Suprapubic skin (tissue), 4 donors: ENCODE measurements around the gene MPP4. TPM values are rescaled to one million over a fixed set of nuclear protein-coding genes. Genes with fewer than 3 reads are reported as not detected.
"Not testable (repeated sequence)": the region's sequence is repeated elsewhere in the genome, so short reads cannot be mapped to it uniquely, and the experiment has no call there.

ENCODE experiments used
- DNase-seq, 2 donors: peaks; one replicate each; pipeline ENCODE4 v3.0.0-alpha.2; 2019; ENCODE audit warnings: low spot score in 2 of 2
- H3K27ac ChIP-seq: fragments of 200-600 bp; sonication (generic); one replicate; pipeline ENCODE4 v1.5.1; 2019
- H3K27me3 ChIP-seq: fragments of 200-600 bp; sonication (generic); one replicate; pipeline ENCODE4 v1.5.1; 2019
- H3K36me3 ChIP-seq: fragments of 200-600 bp; sonication (generic); one replicate; pipeline ENCODE4 v1.5.1; 2019
- H3K4me1 ChIP-seq: fragments of 200-600 bp; sonication (generic); one replicate; pipeline ENCODE4 v1.5.1; 2019
- H3K4me3 ChIP-seq: fragments of 200-600 bp; sonication (generic); one replicate; pipeline ENCODE4 v1.5.1; 2019; ENCODE audit warnings: mild to moderate bottlenecking
- H3K9me3 ChIP-seq: fragments of 200-600 bp; sonication (generic); one replicate; pipeline ENCODE4 v1.5.1; 2019
- EP300 ChIP-seq: sonication (generic); formaldehyde crosslinking; IDR thresholded peaks from one replicate; pipeline ENCODE4 v1.6.1; 2017; ENCODE audit warnings: antibody characterized with exemption
- POLR2A ChIP-seq, 2 donors: fragments of 450-650 bp; IDR thresholded peaks; one replicate each; pipeline ENCODE4 v1.6.1; 2017; ENCODE audit warnings: antibody characterized with exemption in 2 of 2, mild to moderate bottlenecking in 2 of 2, moderate library complexity in 2 of 2
- POLR2AphosphoS5 ChIP-seq, 3 donors: sonication (generic); formaldehyde crosslinking; IDR thresholded peaks; one replicate each; pipeline ENCODE4 v1.6.1; 2017; ENCODE audit warnings: antibody characterized with exemption in 3 of 3
- WGBS: methylation state at CpG from one replicate; pipeline ENCODE4 v1.1.5; 2018; 5-methylcytosine and 5-hydroxymethylcytosine counted together
- total RNA-seq, 4 donors: library from RNA; depleted of rRNA; stranded (reverse); fragments of >200 nt; gene quantifications; one replicate each; pipeline ENCODE4 v1.1.0, GENCODE V29; 2016
- TF ChIP-seq, protein P1 (sequence below), 2 donors: fragments of 200-600 bp in 1 of 2; fragments of 450-650 bp in 1 of 2; sonication (generic) in 1 of 2; IDR thresholded peaks; one replicate each; pipeline ENCODE4 v1.5.1; 2016 to 2019; ENCODE audit warnings: antibody characterized with exemption in 2 of 2, mild to moderate bottlenecking in 1 of 2, moderate library complexity in 1 of 2

The MPP4 gene
- total RNA-seq, 4 donors from 2014 or later = not detected

DNA sequence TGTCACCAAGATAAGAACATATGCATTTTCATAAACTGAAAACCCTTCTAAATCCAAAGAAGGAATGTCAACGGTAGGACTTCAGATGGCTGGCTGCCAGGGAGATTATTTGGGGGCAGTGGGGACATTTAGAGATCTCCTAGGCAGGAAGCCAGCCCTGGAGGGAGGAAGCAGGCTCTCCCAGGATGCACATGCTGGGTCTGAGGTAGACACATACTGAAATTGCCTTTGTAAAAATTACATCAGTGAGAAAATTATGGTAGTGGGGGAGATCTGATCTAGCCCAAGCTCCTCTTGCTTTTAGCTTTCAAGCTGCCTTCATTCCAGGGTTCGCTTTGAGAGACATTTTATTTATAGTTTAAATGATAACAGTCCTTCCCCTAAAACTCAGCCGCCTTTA, 24.1 kb downstream of the MPP4 start:
- Histone ChIP-seq H3K27ac (no peak overlapping the region), H3K4me1 (no peaks in the 10 kb centered on the region), H3K4me3 (no peak overlapping the region), H3K27me3 (no peaks in the 10 kb centered on the region), H3K36me3 (no peaks in the 10 kb centered on the region), H3K9me3 (no peaks in the 10 kb centered on the region)
- DNase-seq = no peak
- no peak for TF ChIP-seq EP300
- 78% methylated on average over 3 of the region's 3 CpGs for WGBS

DNA sequence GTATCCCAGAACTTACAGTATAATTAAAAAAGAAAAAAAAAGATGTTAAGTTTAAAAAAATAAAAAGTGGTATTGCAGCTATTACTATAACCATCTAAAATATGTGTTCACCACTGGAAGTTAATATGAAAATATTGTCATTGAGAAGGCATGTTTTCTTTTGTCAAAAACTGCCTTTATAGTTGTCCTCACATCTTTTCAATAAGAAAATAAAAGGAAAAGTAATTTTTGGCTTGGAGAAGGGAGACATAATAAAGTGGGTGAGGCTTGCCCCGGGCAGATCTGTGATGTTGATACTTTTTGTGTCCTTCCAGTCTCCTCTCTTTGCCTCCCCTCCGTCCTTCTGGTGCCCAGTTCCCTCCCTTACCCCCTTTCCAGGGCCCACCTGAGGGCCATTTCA, 24.9 kb downstream of the MPP4 start:
- no peak overlapping the region for H3K4me3 ChIP-seq
- no peak overlapping the region for H3K27ac ChIP-seq
- no peak for DNase-seq
- no peaks in the 10 kb centered on the region for H3K4me1 ChIP-seq
- H3K9me3 ChIP-seq = no peaks in the 10 kb centered on the region
- WGBS = 59% methylated on average over 2 of the region's 2 CpGs
- H3K36me3 ChIP-seq = no peaks in the 10 kb centered on the region
- TF ChIP-seq POLR2A (IDR thresholded peaks at IDR 0.05) (no peak), POLR2AphosphoS5 (IDR thresholded peaks at IDR 0.05) (no peak), EP300 (no peak)
- TF ChIP-seq, protein P1, sequence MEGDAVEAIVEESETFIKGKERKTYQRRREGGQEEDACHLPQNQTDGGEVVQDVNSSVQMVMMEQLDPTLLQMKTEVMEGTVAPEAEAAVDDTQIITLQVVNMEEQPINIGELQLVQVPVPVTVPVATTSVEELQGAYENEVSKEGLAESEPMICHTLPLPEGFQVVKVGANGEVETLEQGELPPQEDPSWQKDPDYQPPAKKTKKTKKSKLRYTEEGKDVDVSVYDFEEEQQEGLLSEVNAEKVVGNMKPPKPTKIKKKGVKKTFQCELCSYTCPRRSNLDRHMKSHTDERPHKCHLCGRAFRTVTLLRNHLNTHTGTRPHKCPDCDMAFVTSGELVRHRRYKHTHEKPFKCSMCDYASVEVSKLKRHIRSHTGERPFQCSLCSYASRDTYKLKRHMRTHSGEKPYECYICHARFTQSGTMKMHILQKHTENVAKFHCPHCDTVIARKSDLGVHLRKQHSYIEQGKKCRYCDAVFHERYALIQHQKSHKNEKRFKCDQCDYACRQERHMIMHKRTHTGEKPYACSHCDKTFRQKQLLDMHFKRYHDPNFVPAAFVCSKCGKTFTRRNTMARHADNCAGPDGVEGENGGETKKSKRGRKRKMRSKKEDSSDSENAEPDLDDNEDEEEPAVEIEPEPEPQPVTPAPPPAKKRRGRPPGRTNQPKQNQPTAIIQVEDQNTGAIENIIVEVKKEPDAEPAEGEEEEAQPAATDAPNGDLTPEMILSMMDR (IDR thresholded peaks at IDR 0.05) = no peak
- H3K27me3 ChIP-seq = no peaks in the 10 kb centered on the region

DNA sequence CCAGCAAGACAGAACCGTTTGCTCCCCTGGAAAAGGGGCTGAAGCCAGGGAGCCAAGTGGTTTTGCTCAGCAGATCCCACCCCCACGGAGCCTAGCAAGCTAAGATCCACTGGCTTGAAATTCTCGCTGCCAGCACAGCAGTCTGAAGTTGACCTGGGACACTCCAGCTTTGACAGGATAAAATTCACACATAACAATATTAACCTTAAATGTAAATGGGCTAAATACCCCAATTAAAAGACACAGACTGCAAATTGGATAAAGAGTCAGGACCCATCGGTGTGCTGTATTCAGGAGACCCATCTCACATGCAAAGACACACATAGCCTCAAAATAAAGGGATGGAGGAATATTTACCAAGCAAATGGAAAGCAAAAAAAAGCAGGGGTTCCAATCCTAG, 27.2 kb downstream of the MPP4 start:
- not testable (repeated sequence) for H3K4me1 ChIP-seq, H3K4me3 ChIP-seq, H3K36me3 ChIP-seq, H3K27ac ChIP-seq, DNase-seq, H3K27me3 ChIP-seq, H3K9me3 ChIP-seq
- 53% methylated on average over 4 of the region's 4 CpGs for whole genome bisulfite sequencing

DNA sequence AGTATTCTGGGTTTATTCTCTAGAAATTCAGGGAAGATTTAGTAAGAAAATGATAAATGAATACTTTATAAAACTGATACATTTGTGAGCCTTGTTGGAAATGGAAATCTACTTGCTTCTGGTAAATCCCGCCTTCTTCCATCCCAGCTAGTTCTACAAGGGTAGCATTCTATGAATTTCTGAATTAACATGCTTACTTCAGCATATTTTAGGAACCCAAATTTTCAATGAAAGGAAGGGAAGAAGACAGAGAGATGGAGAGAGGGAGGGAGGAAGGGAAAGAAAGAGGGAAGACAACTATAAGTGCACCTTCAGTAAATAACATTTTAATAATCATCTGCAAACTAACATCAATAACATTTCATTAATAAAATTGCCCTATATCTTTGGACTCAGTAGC, 28.6 kb downstream of the MPP4 start:
- H3K36me3 ChIP-seq = no peaks in the 10 kb centered on the region
- TF ChIP-seq POLR2AphosphoS5 (IDR thresholded peaks at IDR 0.05) (no peak), POLR2A (IDR thresholded peaks at IDR 0.05) (no peak), EP300 (no peak)
- TF ChIP-seq, protein P1 (IDR thresholded peaks at IDR 0.05) = no peak
- no peak for DNase-seq
- 97% methylated on average over 1 of the region's 1 CpG for WGBS
- no peaks in the 10 kb centered on the region for H3K27me3 ChIP-seq
- H3K27ac ChIP-seq = no peak overlapping the region
- H3K4me3 ChIP-seq = no peak overlapping the region
- no peaks in the 10 kb centered on the region for H3K9me3 ChIP-seq
- no peaks in the 10 kb centered on the region for H3K4me1 ChIP-seq

DNA sequence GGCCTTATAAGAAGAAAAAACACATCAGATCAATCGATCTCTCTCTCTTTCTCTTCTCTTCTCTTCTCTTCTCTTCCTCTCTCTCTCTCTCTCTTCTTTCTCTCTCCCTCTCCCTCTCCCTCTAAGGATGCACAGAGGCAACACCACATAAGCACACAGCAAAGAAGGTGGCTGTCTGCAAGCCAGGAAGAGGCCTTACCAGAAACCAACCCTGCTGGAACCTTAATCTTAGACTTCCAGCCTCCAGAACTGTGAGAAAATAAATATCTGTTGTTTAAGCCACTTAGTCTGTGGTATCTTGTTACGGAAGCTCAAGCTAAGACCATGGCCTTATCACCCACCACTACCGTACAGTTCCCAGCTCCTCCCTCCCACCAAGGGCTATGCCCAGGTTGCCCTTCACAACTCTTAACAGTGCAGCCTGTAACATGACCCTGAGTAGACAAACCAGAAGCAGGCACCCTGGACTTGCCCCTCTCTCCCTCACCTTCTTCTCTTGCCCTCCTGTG, 30.0 kb downstream of the MPP4 start:
- TF ChIP-seq, protein P1 (IDR thresholded peaks at IDR 0.05) = no peak
- TF ChIP-seq POLR2A (IDR thresholded peaks at IDR 0.05) (no peak), EP300 (no peak), POLR2AphosphoS5 (IDR thresholded peaks at IDR 0.05) (no peak)
- Histone ChIP-seq H3K36me3 (no peaks in the 10 kb centered on the region), H3K9me3 (no peaks in the 10 kb centered on the region), H3K4me1 (no peaks in the 10 kb centered on the region), H3K4me3 (no peak overlapping the region), H3K27me3 (no peaks in the 10 kb centered on the region), H3K27ac (no peak overlapping the region)
- 69% methylated on average over 3 of the region's 3 CpGs for WGBS
- no peak for DNase-seq

DNA sequence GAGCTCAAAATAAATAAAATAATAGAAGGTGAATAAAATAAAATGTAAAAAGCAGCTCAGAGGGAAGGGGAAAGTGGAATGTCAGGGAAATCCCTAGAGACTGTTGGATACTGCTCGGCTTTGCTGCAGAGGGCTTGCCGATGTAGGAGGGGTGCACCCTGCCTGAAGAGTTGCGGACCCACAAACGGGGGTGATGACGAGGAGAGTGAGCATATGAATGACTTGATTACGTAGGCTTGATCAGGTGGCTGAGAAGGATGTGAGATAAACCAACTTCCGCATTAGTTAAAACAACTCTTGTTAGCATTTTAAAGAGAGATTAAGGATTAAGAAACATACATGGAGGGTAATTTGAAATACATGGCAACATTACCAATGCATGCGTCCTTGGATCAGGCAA, 34.1 kb downstream of the MPP4 start:
- DNase-seq = no peak
- no peaks in the 10 kb centered on the region for H3K27me3 ChIP-seq
- no peak overlapping the region for H3K27ac ChIP-seq
- TF ChIP-seq EP300 (no peak), POLR2A (IDR thresholded peaks at IDR 0.05) (no peak), POLR2AphosphoS5 (IDR thresholded peaks at IDR 0.05) (no peak)
- TF ChIP-seq, protein P1 (IDR thresholded peaks at IDR 0.05) = no peak
- no peaks in the 10 kb centered on the region for H3K4me1 ChIP-seq
- H3K4me3 ChIP-seq = no peak overlapping the region
- no peaks in the 10 kb centered on the region for H3K36me3 ChIP-seq
- 82% methylated on average over 8 of the region's 8 CpGs for WGBS
- no peaks in the 10 kb centered on the region for H3K9me3 ChIP-seq
